ENCODE data around the gene PUS1.

Gene PUS1

GRCh38 chr12:131905081-131905629, 23.9 kb upstream of the PUS1 start:
- TF ChIP-seq CSRNP3 (CRISPR knock-in tag; IDR thresholded peaks at IDR 0.05), result no peak
- TF ChIP-seq BACH2 (CRISPR knock-in tag; IDR thresholded peaks at IDR 0.05; ENCODE audit: borderline replicate concordance), result no peak
- TF ChIP-seq POU6F1 (CRISPR knock-in tag; IDR thresholded peaks at IDR 0.05; ENCODE audit: borderline replicate concordance, low read depth), result no peak
- TF ChIP-seq TOX (CRISPR knock-in tag; IDR thresholded peaks at IDR 0.05; ENCODE audit: borderline replicate concordance), result no peak
- no peak for TF ChIP-seq TCF4 (CRISPR knock-in tag; IDR thresholded peaks at IDR 0.05; ENCODE audit: borderline replicate concordance)
- ATAC-seq, result no peak

- no peak for TF ChIP-seq BACH2 (CRISPR knock-in tag; IDR thresholded peaks at IDR 0.05; ENCODE audit: borderline replicate concordance)
- no peak for TF ChIP-seq OSR1 (CRISPR knock-in tag; IDR thresholded peaks at IDR 0.05)
- ATAC-seq, result no peak
These were observed 23.4 kb upstream of the PUS1 start for GRCh38 chr12:131905630-131906091.

- TF ChIP-seq CREB5 (CRISPR knock-in tag; IDR thresholded peaks at IDR 0.05; ENCODE audit: low read depth) (no peak), SNAI2 (CRISPR knock-in tag; IDR thresholded peaks at IDR 0.05) (no peak), TSHZ2 (CRISPR knock-in tag; IDR thresholded peaks at IDR 0.05) (no peak), GLIS3 (CRISPR knock-in tag; IDR thresholded peaks at IDR 0.05) (no peak), ZNF8 (CRISPR knock-in tag; IDR thresholded peaks at IDR 0.05) (no peak), ESRRG (CRISPR knock-in tag; IDR thresholded peaks at IDR 0.05) (no peak), ZNF70 (CRISPR knock-in tag; IDR thresholded peaks at IDR 0.05) (no peak), ZC3H10 (CRISPR knock-in tag; IDR thresholded peaks at IDR 0.05) (no peak), OSR1 (CRISPR knock-in tag; IDR thresholded peaks at IDR 0.05) (no peak), ZNF565 (CRISPR knock-in tag; conservative IDR thresholded peaks at IDR 0.05; ENCODE audit: low read depth) (no peak), TCF4 (CRISPR knock-in tag; IDR thresholded peaks at IDR 0.05; ENCODE audit: borderline replicate concordance) (no peak)
- no peak for ATAC-seq
These were observed 21.5 kb upstream of the PUS1 start for GRCh38 chr12:131907379-131908091.

- no peak for ATAC-seq
- TF ChIP-seq ZFP30 (CRISPR knock-in tag; IDR thresholded peaks at IDR 0.05) (no peak), RARB (CRISPR knock-in tag; IDR thresholded peaks at IDR 0.05) (no peak), ZNF565 (CRISPR knock-in tag; conservative IDR thresholded peaks at IDR 0.05; ENCODE audit: low read depth) (no peak), PATZ1 (CRISPR knock-in tag; IDR thresholded peaks at IDR 0.05; ENCODE audit: borderline replicate concordance) (no peak), CREB5 (CRISPR knock-in tag; IDR thresholded peaks at IDR 0.05; ENCODE audit: low read depth) (no peak), TSHZ2 (CRISPR knock-in tag; IDR thresholded peaks at IDR 0.05) (no peak)
These were observed 20.7 kb upstream of the PUS1 start for GRCh38 chr12:131908092-131909080.
